Calu3 (cell line): ENCODE results near the gene ADCYAP1. TPM values are rescaled to one million over a fixed set of nuclear protein-coding genes. Genes with fewer than 3 reads are reported as not detected.

Source experiments
- BruUV-seq: library from RNA; stranded (reverse); fragments of 400-500 nt; replicated peaks from 2 replicates; lab custom pipeline; 2021; lab: Mats Ljungman, UMichigan
- CTCF ChIA-PET: fragments of 300-600 bp; sonication (Branson Sonifier 250); formaldehyde crosslinking; loops from one replicate; lab custom pipeline; 2022; ENCODE audit warnings: antibody characterized with exemption; lab: Charles Lee
- DNase-seq: peaks from one replicate; pipeline ENCODE4 v3.0.0; 2022
- H3K27ac Mint-ChIP-seq: one replicate; pipeline ENCODE4 v1.8.0; 2022; ENCODE audit warnings: mixed read lengths; ENCODE audit not compliant: unreplicated experiment
- H3K27me3 Mint-ChIP-seq: one replicate; pipeline ENCODE4 v1.8.0; 2022; ENCODE audit warnings: mixed read lengths; ENCODE audit not compliant: unreplicated experiment
- H3K36me3 Mint-ChIP-seq: one replicate; pipeline ENCODE4 v1.8.0; 2022; ENCODE audit warnings: mild to moderate bottlenecking, moderate library complexity, mixed read lengths; ENCODE audit not compliant: insufficient read depth, unreplicated experiment
- H3K4me1 Mint-ChIP-seq: one replicate; pipeline ENCODE4 v1.8.0; 2022; ENCODE audit warnings: mild to moderate bottlenecking, low read depth, mixed read lengths; ENCODE audit not compliant: unreplicated experiment
- H3K4me3 Mint-ChIP-seq: one replicate; pipeline ENCODE4 v1.8.0; 2022; ENCODE audit warnings: mild to moderate bottlenecking, low read depth, moderate library complexity, mixed read lengths; ENCODE audit not compliant: unreplicated experiment
- H3K9me3 Mint-ChIP-seq: one replicate; pipeline ENCODE4 v1.8.0; 2022; ENCODE audit warnings: low read depth, mixed read lengths; ENCODE audit not compliant: unreplicated experiment
- intact Hi-C: fragments of 100-400 bp; cut with micrococcal nuclease; formaldehyde crosslinking; loops from one replicate; pipeline ENCODE4 v1.10.0; 2022; ENCODE audit not compliant: unreplicated experiment
- total RNA-seq: library from RNA; stranded (reverse); gene quantifications from 2 replicates; pipeline ENCODE4 v1.2.3, GENCODE V29; 2022
- TF ChIP-seq, protein P1 (sequence below): fragments of 200-600 bp; IDR thresholded peaks from one replicate; pipeline ENCODE4 v1.8.0; 2022; ENCODE audit warnings: antibody characterized with exemption; ENCODE audit not compliant: unreplicated experiment

ADCYAP1 gene
- total RNA-seq, 1 experiment from 2014 or later, result not detected

DNA sequence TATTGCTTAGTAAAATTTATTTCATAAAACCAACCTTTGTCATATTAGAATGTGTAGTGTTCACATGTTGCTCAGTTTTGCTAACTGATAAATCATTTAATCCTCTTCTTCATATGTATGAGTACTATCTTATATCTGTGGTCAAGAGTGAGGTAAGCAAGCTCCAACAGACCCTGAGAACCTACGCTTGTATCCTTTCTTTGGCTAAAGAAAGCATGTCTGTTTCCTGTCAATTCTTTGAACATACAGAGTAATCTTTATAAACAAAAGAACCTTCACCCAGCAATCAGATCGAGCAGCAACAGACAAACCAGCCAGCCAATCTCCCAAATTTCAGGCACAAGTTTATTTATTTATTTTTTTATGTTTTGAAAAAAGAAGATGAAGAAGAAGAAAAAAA, 6.4 kb downstream of the ADCYAP1 start:
- Mint-ChIP-seq H3K27ac (no peak overlapping the region), H3K9me3 (peaks cover 2% of the 10 kb centered on the region), H3K36me3 (no peaks in the 10 kb centered on the region), H3K4me3 (no peak overlapping the region), H3K27me3 (peaks cover 30% of the 10 kb centered on the region), H3K4me1 (no peaks in the 10 kb centered on the region)
- CTCF ChIA-PET, result no interaction called here
- TF ChIP-seq, protein P1, sequence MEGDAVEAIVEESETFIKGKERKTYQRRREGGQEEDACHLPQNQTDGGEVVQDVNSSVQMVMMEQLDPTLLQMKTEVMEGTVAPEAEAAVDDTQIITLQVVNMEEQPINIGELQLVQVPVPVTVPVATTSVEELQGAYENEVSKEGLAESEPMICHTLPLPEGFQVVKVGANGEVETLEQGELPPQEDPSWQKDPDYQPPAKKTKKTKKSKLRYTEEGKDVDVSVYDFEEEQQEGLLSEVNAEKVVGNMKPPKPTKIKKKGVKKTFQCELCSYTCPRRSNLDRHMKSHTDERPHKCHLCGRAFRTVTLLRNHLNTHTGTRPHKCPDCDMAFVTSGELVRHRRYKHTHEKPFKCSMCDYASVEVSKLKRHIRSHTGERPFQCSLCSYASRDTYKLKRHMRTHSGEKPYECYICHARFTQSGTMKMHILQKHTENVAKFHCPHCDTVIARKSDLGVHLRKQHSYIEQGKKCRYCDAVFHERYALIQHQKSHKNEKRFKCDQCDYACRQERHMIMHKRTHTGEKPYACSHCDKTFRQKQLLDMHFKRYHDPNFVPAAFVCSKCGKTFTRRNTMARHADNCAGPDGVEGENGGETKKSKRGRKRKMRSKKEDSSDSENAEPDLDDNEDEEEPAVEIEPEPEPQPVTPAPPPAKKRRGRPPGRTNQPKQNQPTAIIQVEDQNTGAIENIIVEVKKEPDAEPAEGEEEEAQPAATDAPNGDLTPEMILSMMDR, result no peak
- intact Hi-C loops, result no loop called here
- no peak for DNase-seq
- BruUV-seq, result no TSS peak

- peaks cover 2% of the 10 kb centered on the region for H3K9me3 Mint-ChIP-seq
- DNase-seq, result no peak
- H3K4me1 Mint-ChIP-seq, result no peaks in the 10 kb centered on the region
- H3K27me3 Mint-ChIP-seq, result peaks cover 31% of the 10 kb centered on the region
- CTCF ChIA-PET, result no interaction called here
- BruUV-seq, result no TSS peak
- TF ChIP-seq, protein P1, result no peak
- intact Hi-C loops, result no loop called here
- no peaks in the 10 kb centered on the region for H3K36me3 Mint-ChIP-seq
- no peak overlapping the region for H3K27ac Mint-ChIP-seq
- no peak overlapping the region for H3K4me3 Mint-ChIP-seq
These were observed 6.8 kb downstream of the ADCYAP1 start for GRCh38 chr18:911486-911885.

- BruUV-seq, result no TSS peak
- DNase-seq, result no peak
- H3K27me3 Mint-ChIP-seq, result peaks cover 46% of the 10 kb centered on the region
- TF ChIP-seq, protein P1, result no peak
- no peak overlapping the region for H3K4me3 Mint-ChIP-seq
- H3K27ac Mint-ChIP-seq, result no peak overlapping the region
- H3K4me1 Mint-ChIP-seq, result no peaks in the 10 kb centered on the region
- no peaks in the 10 kb centered on the region for H3K9me3 Mint-ChIP-seq
- no peaks in the 10 kb centered on the region for H3K36me3 Mint-ChIP-seq
- intact Hi-C loops, result no loop called here
- CTCF ChIA-PET, result no interaction called here
These were observed 11.9 kb downstream of the ADCYAP1 start for GRCh38 chr18:916562-916961.

DNA sequence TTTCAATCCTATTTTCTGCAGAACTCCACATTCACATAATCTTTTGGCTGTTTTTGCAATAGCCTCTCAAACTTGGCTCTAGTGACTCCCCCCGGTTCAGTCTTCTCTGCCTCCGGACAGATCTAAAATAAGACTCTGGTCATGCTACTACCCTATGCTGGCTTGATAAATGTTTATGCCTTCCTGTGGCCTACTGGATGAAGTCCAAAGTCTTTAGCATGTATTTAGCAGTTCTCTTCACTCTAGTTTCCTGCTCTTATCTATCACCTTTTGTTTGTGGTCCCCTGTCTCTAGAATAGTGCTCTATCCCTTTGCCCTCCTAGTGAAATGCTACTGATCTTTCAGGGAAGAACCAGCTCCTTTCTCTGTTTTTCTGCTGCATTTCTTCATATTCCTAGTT, 14.4 kb downstream of the ADCYAP1 start:
- Mint-ChIP-seq H3K27ac (no peak overlapping the region), H3K4me1 (no peaks in the 10 kb centered on the region), H3K9me3 (no peaks in the 10 kb centered on the region), H3K36me3 (no peaks in the 10 kb centered on the region), H3K27me3 (peaks cover 45% of the 10 kb centered on the region), H3K4me3 (no peak overlapping the region)
- no TSS peak for BruUV-seq
- CTCF ChIA-PET, result no interaction called here
- intact Hi-C loops, result no loop called here
- no peak for DNase-seq
- TF ChIP-seq, protein P1, result no peak
